Measurements from ENCODE around the gene PARP12. TPM values are rescaled to one million over a fixed set of nuclear protein-coding genes. Genes with fewer than 3 reads are reported as not detected.

The PARP12 gene
- total RNA-seq, 1 donor from 2014 or later, result 16.4 TPM

- Histone ChIP-seq H3K36me3 (peaks cover 72% of the 10 kb centered on the region), H3K4me1 (no peaks in the 10 kb centered on the region), H3K4me3 (no peak overlapping the region), H3K27ac (replicated peaks) (no peak overlapping the region), H3K27me3 (ENCODE audit: low read depth) (no peaks in the 10 kb centered on the region), H3K9me3 (replicated peaks) (no peaks in the 10 kb centered on the region)
- DNase-seq, result no peak
- no peak for TF ChIP-seq CTCF (IDR thresholded peaks at IDR 0.05; ENCODE audit: borderline replicate concordance)
- intact Hi-C loops (cut with micrococcal nuclease), result no loop called here
Measured at GRCh38 chr7:140025814-140026433, 36.8 kb downstream of the PARP12 start.

GRCh38 chr7:140025241-140025640 lies 37.5 kb downstream of the PARP12 start:
- Histone ChIP-seq H3K36me3 (peaks cover 66% of the 10 kb centered on the region), H3K9me3 (replicated peaks) (no peaks in the 10 kb centered on the region), H3K4me3 (no peak overlapping the region), H3K27me3 (ENCODE audit: low read depth) (no peaks in the 10 kb centered on the region), H3K4me1 (no peaks in the 10 kb centered on the region), H3K27ac (replicated peaks) (no peak overlapping the region)
- DNase-seq, result no peak
- intact Hi-C loops (cut with micrococcal nuclease), result no loop called here
- TF ChIP-seq CTCF (IDR thresholded peaks at IDR 0.05; ENCODE audit: borderline replicate concordance), result no peak

GRCh38 chr7:140024585-140024984 lies 38.2 kb downstream of the PARP12 start:
- intact Hi-C loops (cut with micrococcal nuclease), result no loop called here
- DNase-seq, result no peak
- no peak for TF ChIP-seq CTCF (IDR thresholded peaks at IDR 0.05; ENCODE audit: borderline replicate concordance)
- Histone ChIP-seq H3K27me3 (ENCODE audit: low read depth) (no peaks in the 10 kb centered on the region), H3K4me1 (no peaks in the 10 kb centered on the region), H3K9me3 (replicated peaks) (no peaks in the 10 kb centered on the region), H3K4me3 (no peak overlapping the region), H3K27ac (replicated peaks) (no peak overlapping the region), H3K36me3 (peaks cover 66% of the 10 kb centered on the region)

GRCh38 chr7:140023728-140024127 lies 39.0 kb downstream of the PARP12 start:
- no peak for TF ChIP-seq CTCF (IDR thresholded peaks at IDR 0.05; ENCODE audit: borderline replicate concordance)
- intact Hi-C loops (cut with micrococcal nuclease), result no loop called here
- Histone ChIP-seq H3K36me3 (peaks cover 65% of the 10 kb centered on the region), H3K4me1 (no peaks in the 10 kb centered on the region), H3K27me3 (ENCODE audit: low read depth) (no peaks in the 10 kb centered on the region), H3K27ac (replicated peaks) (no peak overlapping the region), H3K9me3 (replicated peaks) (no peaks in the 10 kb centered on the region), H3K4me3 (no peak overlapping the region)
- no peak for DNase-seq

- H3K4me3 ChIP-seq, result no peak overlapping the region
- intact Hi-C loops (cut with micrococcal nuclease), result no loop called here
- no peaks in the 10 kb centered on the region for H3K9me3 ChIP-seq (replicated peaks)
- TF ChIP-seq CTCF (IDR thresholded peaks at IDR 0.05; ENCODE audit: borderline replicate concordance), result no peak
- no peak for DNase-seq
- H3K27me3 ChIP-seq (ENCODE audit: low read depth), result no peaks in the 10 kb centered on the region
- peaks cover 55% of the 10 kb centered on the region for H3K36me3 ChIP-seq
- no peak overlapping the region for H3K27ac ChIP-seq (replicated peaks)
- H3K4me1 ChIP-seq, result no peaks in the 10 kb centered on the region
Measured at GRCh38 chr7:140022582-140023211, 40.1 kb downstream of the PARP12 start.
